H9 (cell line): ENCODE data around the gene GCK. TPM values are rescaled to one million over a fixed set of nuclear protein-coding genes. Genes with fewer than 3 reads are reported as not detected.

Source experiments
- DNase-seq: peaks from one replicate; pipeline ENCODE4 v3.0.0-alpha.2; 2017
- H2AFZ ChIP-seq: one replicate; pipeline ENCODE4 v1.6.1; 2013; ENCODE audit warnings: mild to moderate bottlenecking, low read length, control low read depth, moderate library complexity
- H2AK5ac ChIP-seq: 2 replicates; pipeline ENCODE4 v1.6.1; 2013; ENCODE audit warnings: low read length, control low read depth, mixed read lengths; ENCODE audit not compliant: insufficient read length
- H2BK120ac ChIP-seq: one replicate; pipeline ENCODE4 v1.6.1; 2013; ENCODE audit warnings: low read depth, mild to moderate bottlenecking, low read length, control low read depth, inconsistent platforms; ENCODE audit not compliant: poor library complexity, severe bottlenecking
- H2BK12ac ChIP-seq: 2 replicates; pipeline ENCODE4 v1.6.1; 2013; ENCODE audit warnings: low read length, control low read depth, mixed read lengths, low read depth; ENCODE audit not compliant: insufficient read length
- H2BK15ac ChIP-seq: 2 replicates; pipeline ENCODE4 v1.6.1; 2013; ENCODE audit warnings: low read depth, low read length, control low read depth
- H2BK20ac ChIP-seq: one replicate; pipeline ENCODE4 v1.6.1; 2013; ENCODE audit warnings: low read depth, mild to moderate bottlenecking, low read length, control low read depth, inconsistent platforms; ENCODE audit not compliant: poor library complexity, severe bottlenecking
- H2BK5ac ChIP-seq: 2 replicates; pipeline ENCODE4 v1.6.1; 2013; ENCODE audit warnings: low read length, control low read depth, mixed read lengths; ENCODE audit not compliant: insufficient read length
- H3K14ac ChIP-seq: 2 replicates; pipeline ENCODE4 v1.6.1; 2013; ENCODE audit warnings: low read length, control low read depth; ENCODE audit not compliant: insufficient read depth
- H3K18ac ChIP-seq: 2 replicates; pipeline ENCODE4 v1.6.1; 2013; ENCODE audit warnings: low read depth, mild to moderate bottlenecking, mixed read lengths, low read length, control low read depth; ENCODE audit not compliant: insufficient read length
- H3K23ac ChIP-seq: 2 replicates; pipeline ENCODE4 v1.6.1; 2013; ENCODE audit warnings: low read length, control low read depth, mixed read lengths, low read depth; ENCODE audit not compliant: insufficient read length
- H3K23me2 ChIP-seq: 2 replicates; pipeline ENCODE4 v1.6.1; 2013; ENCODE audit warnings: low read depth, mild to moderate bottlenecking, mixed read lengths, low read length, control low read depth; ENCODE audit not compliant: insufficient read length, poor library complexity, severe bottlenecking
- H3K27ac ChIP-seq: 2 replicates; pipeline ENCODE4 v1.5.1; 2013; ENCODE audit warnings: low read length, control low read depth, mixed read lengths, low read depth; ENCODE audit not compliant: insufficient read length
- H3K27me3 ChIP-seq: 2 replicates; pipeline ENCODE4 v1.6.1; 2013; ENCODE audit warnings: low read length, control low read depth, inconsistent platforms; ENCODE audit not compliant: insufficient read depth
- H3K4ac ChIP-seq: 2 replicates; pipeline ENCODE4 v1.6.1; 2013; ENCODE audit warnings: low read depth, mild to moderate bottlenecking, control low read depth, inconsistent platforms, low read length, moderate library complexity
- H3K4me1 ChIP-seq: 2 replicates; pipeline ENCODE4 v1.6.1; 2013; ENCODE audit warnings: low read length, control low read depth, inconsistent platforms; ENCODE audit not compliant: insufficient read depth
- H3K4me2 ChIP-seq: 2 replicates; pipeline ENCODE4 v1.6.1; 2013; ENCODE audit warnings: low read length, control low read depth, mixed read lengths; ENCODE audit not compliant: insufficient read length, insufficient read depth
- H3K56ac ChIP-seq: 2 replicates; pipeline ENCODE4 v1.6.1; 2013; ENCODE audit warnings: low read depth, mild to moderate bottlenecking, mixed read lengths, low read length, control low read depth; ENCODE audit not compliant: insufficient read length
- H3K79me1 ChIP-seq: 2 replicates; pipeline ENCODE4 v1.6.1; 2013; ENCODE audit warnings: low read depth, mild to moderate bottlenecking, moderate library complexity, low read length, control low read depth, inconsistent platforms; ENCODE audit not compliant: insufficient read depth, poor library complexity, severe bottlenecking
- H3K79me2 ChIP-seq: 2 replicates; pipeline ENCODE4 v1.6.1; 2013; ENCODE audit warnings: low read length, control low read depth, inconsistent platforms; ENCODE audit not compliant: insufficient read depth
- H3K9ac ChIP-seq: 2 replicates; pipeline ENCODE4 v1.6.1; 2013; ENCODE audit warnings: low read length, control low read depth, mixed read lengths; ENCODE audit not compliant: insufficient read length; ENCODE audit errors: extremely low read depth
- H3K9me3 ChIP-seq: one replicate; pipeline ENCODE4 v1.6.1; 2013; ENCODE audit warnings: low read depth, low read length, inconsistent platforms; ENCODE audit not compliant: control insufficient read depth
- H3T11ph ChIP-seq: one replicate; pipeline ENCODE4 v1.6.1; 2013; ENCODE audit warnings: mild to moderate bottlenecking, low read length, control low read depth, inconsistent platforms
- H4K20me1 ChIP-seq: one replicate; pipeline ENCODE4 v1.6.1; 2013; ENCODE audit not compliant: control insufficient read depth, insufficient read length, insufficient read depth
- H4K5ac ChIP-seq: 2 replicates; pipeline ENCODE4 v1.6.1; 2013; ENCODE audit warnings: low read depth, mild to moderate bottlenecking, mixed read lengths, low read length, control low read depth; ENCODE audit not compliant: insufficient read length
- H4K8ac ChIP-seq: replicated peaks from 2 replicates; pipeline ENCODE4 v1.6.1; 2013; ENCODE audit warnings: low read length, control low read depth, mixed read lengths, low read depth; ENCODE audit not compliant: insufficient read length
- H4K91ac ChIP-seq: 2 replicates; pipeline ENCODE4 v1.6.1; 2013; ENCODE audit warnings: low read depth, mild to moderate bottlenecking, moderate library complexity, mixed read lengths, low read length, control low read depth; ENCODE audit not compliant: insufficient read length
- H3K27ac Mint-ChIP-seq, 3 experiments: 2 replicates in 2 of 3; 3 replicates in 1 of 3; pipeline ENCODE4 v1.8.0; 2020 to 2021; ENCODE audit warnings: mixed read lengths in 3 of 3, mild to moderate bottlenecking in 1 of 3, moderate library complexity in 1 of 3
- H3K27me3 Mint-ChIP-seq: 2 replicates; pipeline ENCODE4 v1.8.0; 2021; ENCODE audit warnings: low read depth, mild to moderate bottlenecking, moderate library complexity, mixed read lengths
- H3K36me3 Mint-ChIP-seq, 3 experiments: 2 replicates in 2 of 3; 3 replicates in 1 of 3; pipeline ENCODE4 v1.8.0; 2020 to 2021; ENCODE audit warnings: low read depth in 3 of 3, mixed read lengths in 3 of 3; ENCODE audit not compliant: insufficient read depth in 1 of 3
- H3K4me1 Mint-ChIP-seq, 2 experiments: 2 replicates each; pipeline ENCODE4 v1.8.0; 2020; ENCODE audit warnings: mixed read lengths in 2 of 2
- H3K4me3 Mint-ChIP-seq, 2 experiments: 2 replicates in 1 of 2; 3 replicates in 1 of 2; pipeline ENCODE4 v1.8.0; 2020 to 2021; ENCODE audit warnings: mild to moderate bottlenecking in 2 of 2, mixed read lengths in 2 of 2, moderate library complexity in 1 of 2
- H3K9me3 Mint-ChIP-seq, 2 experiments: 2 replicates in 1 of 2; 3 replicates in 1 of 2; pipeline ENCODE4 v1.8.0; 2020; ENCODE audit warnings: mild to moderate bottlenecking in 2 of 2, mixed read lengths in 2 of 2, moderate library complexity in 1 of 2
- CTCF ChIP-seq: fragments of 200-600 bp; sonication (generic); conservative IDR thresholded peaks from 3 replicates; pipeline ENCODE4 v1.8.0; 2021; ENCODE audit warnings: antibody characterized with exemption, mild to moderate bottlenecking
- WGBS: extraction: QIAGEN DNeasy Blood & Tissue Kit; methylation state at CpG from one replicate; pipeline ENCODE4 v1.1.7; 2013; ENCODE audit warnings: missing lambda C conversion rate, low lambda C conversion rate, mixed read lengths; ENCODE audit not compliant: insufficient read length; ENCODE audit errors: extremely low coverage; 5-methylcytosine and 5-hydroxymethylcytosine counted together
- total RNA-seq: library from RNA; stranded (reverse); gene quantifications from 2 replicates; pipeline ENCODE4 v1.2.1, GENCODE V29; 2021

Gene GCK
- total RNA-seq, 1 experiment from 2014 or later = 0.98 TPM

GRCh38 chr7:44227911-44228310, 38.7 kb upstream of the GCK start:
- Histone ChIP-seq H3K23ac (no peak overlapping the region), H4K8ac (no peak overlapping the region), H3K9ac (no peak overlapping the region), H3K4me1 (no peaks in the 10 kb centered on the region; the same call in 1 of the 2 replicates), H2BK20ac (no peak overlapping the region), H3K4me2 (no peak overlapping the region), H3K23me2 (no peaks in the 10 kb centered on the region), H3K9me3 (no peaks in the 10 kb centered on the region), H2AK5ac (no peak overlapping the region), H3K79me1 (no peaks in the 10 kb centered on the region), H3K14ac (no peak overlapping the region; the same call in 1 of the 2 replicates), H2BK12ac (no peak overlapping the region), H4K20me1 (no peaks in the 10 kb centered on the region), H3K18ac (no peak overlapping the region), H2BK5ac (no peak overlapping the region), H4K5ac (no peak overlapping the region), H4K91ac (no peak overlapping the region), H3K27me3 (no peaks in the 10 kb centered on the region), H2BK120ac (no peak overlapping the region), H3K56ac (no peak overlapping the region), H3T11ph (no peak overlapping the region), H3K4ac (no peak overlapping the region), H3K79me2 (no peaks in the 10 kb centered on the region), H3K27ac (no peak overlapping the region), H2BK15ac (no peak overlapping the region), H2AFZ (no peak overlapping the region)
- no CpG with 5 or more reads among the region's 14 CpGs for WGBS
- no peak for TF ChIP-seq CTCF
- Mint-ChIP-seq H3K4me3 (no peak overlapping the region), H3K27me3 (no peaks in the 10 kb centered on the region; the same call in 1 of the 2 replicates), H3K36me3 (no peaks in the 10 kb centered on the region), H3K27ac (no peak overlapping the region), H3K4me1 (peaks cover 12 to 19% of the 10 kb centered on the region in 2 experiments), H3K9me3 (no peaks in the 10 kb centered on the region)
- no peak for DNase-seq
